Lower leg skin (tissue), 4 donors: Measurements from ENCODE around the gene FOXR1. TPM values are rescaled to one million over a fixed set of nuclear protein-coding genes. Genes with fewer than 3 reads are reported as not detected.
"Not testable (repeated sequence)": the region's sequence is repeated elsewhere in the genome, so short reads cannot be mapped to it uniquely, and the experiment has no call there.

Experiments
- DNase-seq, 2 donors: peaks; one replicate each; pipeline ENCODE4 v3.0.0-alpha.2; 2019; ENCODE audit warnings: low spot score in 2 of 2
- H3K4me3 ChIP-seq: fragments of 200-600 bp; sonication (generic); 2 replicates; pipeline ENCODE4 v1.5.1; 2017; ENCODE audit warnings: mild to moderate bottlenecking, low read depth; ENCODE audit not compliant: poor library complexity, severe bottlenecking
- POLR2A ChIP-seq, 2 donors: fragments of 450-650 bp; IDR thresholded peaks; one replicate each; pipeline ENCODE4 v1.6.1; 2016 to 2017; ENCODE audit warnings: antibody characterized with exemption in 2 of 2, mild to moderate bottlenecking in 1 of 2, moderate library complexity in 1 of 2
- WGBS, 2 donors: methylation state at CpG; one replicate each; pipeline ENCODE4 v1.1.5; 2018; 5-methylcytosine and 5-hydroxymethylcytosine counted together
- intact Hi-C: fragments of 100-400 bp; cut with DNase I; formaldehyde crosslinking; loops from one replicate; pipeline ENCODE4 v1.15.0; 2023; ENCODE audit warnings: low total_unique reads
- total RNA-seq, 4 donors: library from RNA; depleted of rRNA; stranded (reverse); fragments of >200 nt; gene quantifications; one replicate each; pipeline ENCODE4 v1.1.0, GENCODE V29; 2016
- TF ChIP-seq, protein P1 (sequence below), 3 donors: fragments of 450-650 bp; IDR thresholded peaks; one replicate each; pipeline ENCODE4 v1.5.1; 2016; ENCODE audit warnings: antibody characterized with exemption in 3 of 3, mild to moderate bottlenecking in 3 of 3, moderate library complexity in 2 of 3

The FOXR1 gene
- total RNA-seq, 4 donors from 2014 or later, result not detected

DNA sequence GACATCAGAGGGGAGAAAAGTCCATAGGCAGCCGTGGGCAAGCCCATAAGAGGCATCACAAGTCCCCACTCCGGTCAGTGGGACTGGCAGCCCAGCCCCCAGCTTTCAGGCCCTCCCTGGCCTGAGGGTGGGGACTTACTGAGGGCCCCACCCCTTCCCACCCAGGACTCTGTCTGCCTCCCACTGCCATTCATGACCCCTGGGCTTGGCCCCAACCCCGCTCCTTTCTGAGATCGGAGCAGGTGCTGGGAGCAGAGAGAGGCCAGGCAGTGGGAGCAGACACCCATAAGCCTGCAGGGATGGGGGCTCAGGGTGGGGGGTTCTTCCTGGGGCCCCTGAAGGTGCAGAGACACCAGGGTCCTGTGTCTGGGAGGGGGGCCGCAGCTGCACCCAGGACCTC, 10.4 kb upstream of the FOXR1 start:
- intact Hi-C loops, result loop anchor here (5.0 kb wide), 1 partner anchor 361 kb away; no protein-coding TSS in a partner anchor
- no peak for TF ChIP-seq POLR2A (IDR thresholded peaks at IDR 0.05)
- TF ChIP-seq, protein P1, sequence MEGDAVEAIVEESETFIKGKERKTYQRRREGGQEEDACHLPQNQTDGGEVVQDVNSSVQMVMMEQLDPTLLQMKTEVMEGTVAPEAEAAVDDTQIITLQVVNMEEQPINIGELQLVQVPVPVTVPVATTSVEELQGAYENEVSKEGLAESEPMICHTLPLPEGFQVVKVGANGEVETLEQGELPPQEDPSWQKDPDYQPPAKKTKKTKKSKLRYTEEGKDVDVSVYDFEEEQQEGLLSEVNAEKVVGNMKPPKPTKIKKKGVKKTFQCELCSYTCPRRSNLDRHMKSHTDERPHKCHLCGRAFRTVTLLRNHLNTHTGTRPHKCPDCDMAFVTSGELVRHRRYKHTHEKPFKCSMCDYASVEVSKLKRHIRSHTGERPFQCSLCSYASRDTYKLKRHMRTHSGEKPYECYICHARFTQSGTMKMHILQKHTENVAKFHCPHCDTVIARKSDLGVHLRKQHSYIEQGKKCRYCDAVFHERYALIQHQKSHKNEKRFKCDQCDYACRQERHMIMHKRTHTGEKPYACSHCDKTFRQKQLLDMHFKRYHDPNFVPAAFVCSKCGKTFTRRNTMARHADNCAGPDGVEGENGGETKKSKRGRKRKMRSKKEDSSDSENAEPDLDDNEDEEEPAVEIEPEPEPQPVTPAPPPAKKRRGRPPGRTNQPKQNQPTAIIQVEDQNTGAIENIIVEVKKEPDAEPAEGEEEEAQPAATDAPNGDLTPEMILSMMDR (IDR thresholded peaks at IDR 0.05), result no peak
- 63 to 84% methylated on average over 3 to 5 of the region's 5 CpGs for WGBS, 2 donors
- no peak overlapping the region for H3K4me3 ChIP-seq
- no peak for DNase-seq

DNA sequence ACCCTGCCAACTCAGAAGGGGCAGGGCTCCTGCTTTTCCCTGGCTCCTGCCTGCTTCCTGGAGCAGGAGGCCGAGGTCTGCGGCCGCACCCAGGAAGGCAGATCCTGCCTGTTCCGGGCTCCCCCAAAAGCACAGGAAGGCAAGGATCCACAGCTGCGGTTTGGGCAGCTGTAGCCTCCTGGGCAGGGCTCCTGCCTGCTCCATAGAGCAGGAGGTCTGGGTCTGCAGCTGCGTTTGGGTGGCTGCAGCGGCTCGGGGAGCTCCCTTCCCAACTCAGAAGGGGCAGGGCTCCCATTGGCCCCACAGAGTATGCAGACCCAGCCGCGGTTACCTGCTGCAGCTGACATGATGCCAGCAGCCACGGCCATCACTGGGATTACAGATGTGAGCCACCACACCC, 10.0 kb upstream of the FOXR1 start:
- no peak for TF ChIP-seq POLR2A (IDR thresholded peaks at IDR 0.05)
- TF ChIP-seq, protein P1 (IDR thresholded peaks at IDR 0.05), result no peak
- no peak overlapping the region for H3K4me3 ChIP-seq
- DNase-seq, result no peak
- intact Hi-C loops, result loop anchor here (5.0 kb wide), 1 partner anchor 361 kb away; no protein-coding TSS in a partner anchor
- 41 to 49% methylated on average over 6 of the region's 11 CpGs for WGBS, 2 donors

DNA sequence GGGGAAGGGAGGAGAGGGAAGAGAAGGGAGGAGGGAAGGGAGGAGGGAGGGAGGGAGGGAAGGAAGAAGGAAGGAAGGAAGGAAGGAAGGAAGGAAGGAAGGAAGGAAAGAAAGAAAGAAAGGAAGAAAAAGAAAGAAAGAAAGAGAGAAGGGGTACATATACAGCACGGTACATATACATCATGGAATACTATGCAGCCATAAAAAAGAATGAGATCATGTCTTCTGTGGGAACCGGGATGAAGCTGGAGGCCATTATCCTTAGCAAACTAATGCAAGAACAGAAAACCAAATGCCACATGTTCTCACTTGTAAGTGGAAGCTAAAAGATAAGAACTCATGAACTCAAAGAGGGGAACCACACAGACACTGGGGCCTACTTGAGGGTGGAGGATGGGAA, 2.1 kb upstream of the FOXR1 start:
- DNase-seq, H3K4me3 ChIP-seq, intact Hi-C loops: not testable (repeated sequence)
- 92 to 96% methylated on average over 2 of the region's 2 CpGs for WGBS, 2 donors

DNA sequence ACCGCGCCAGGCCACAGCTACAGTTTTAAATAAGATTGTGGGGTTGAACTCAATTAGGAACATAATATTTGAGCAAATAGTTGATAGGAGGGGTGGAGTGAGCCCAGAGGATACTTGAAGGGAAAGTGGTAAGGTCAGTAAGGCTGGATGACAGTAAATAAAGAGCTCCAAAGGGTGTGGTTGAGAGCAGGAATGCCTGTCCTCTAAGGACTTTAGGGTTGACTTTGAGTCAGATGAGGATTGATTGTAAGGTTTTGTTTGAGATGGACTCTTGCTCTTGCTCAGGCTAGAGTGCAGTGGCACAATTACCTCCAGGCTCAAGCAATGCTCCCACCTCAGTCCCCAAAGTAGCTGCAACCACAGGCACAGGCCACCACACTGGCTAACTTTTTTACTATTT, 2.4 kb downstream of the FOXR1 start:
- H3K4me3 ChIP-seq, result no peak overlapping the region
- intact Hi-C loops, result no loop called here
- TF ChIP-seq, protein P1 (IDR thresholded peaks at IDR 0.05), result no peak
- TF ChIP-seq POLR2A (IDR thresholded peaks at IDR 0.05), result no peak
- WGBS, 2 donors, result 95 to 100% methylated on average over 2 of the region's 2 CpGs
- DNase-seq, result no peak

DNA sequence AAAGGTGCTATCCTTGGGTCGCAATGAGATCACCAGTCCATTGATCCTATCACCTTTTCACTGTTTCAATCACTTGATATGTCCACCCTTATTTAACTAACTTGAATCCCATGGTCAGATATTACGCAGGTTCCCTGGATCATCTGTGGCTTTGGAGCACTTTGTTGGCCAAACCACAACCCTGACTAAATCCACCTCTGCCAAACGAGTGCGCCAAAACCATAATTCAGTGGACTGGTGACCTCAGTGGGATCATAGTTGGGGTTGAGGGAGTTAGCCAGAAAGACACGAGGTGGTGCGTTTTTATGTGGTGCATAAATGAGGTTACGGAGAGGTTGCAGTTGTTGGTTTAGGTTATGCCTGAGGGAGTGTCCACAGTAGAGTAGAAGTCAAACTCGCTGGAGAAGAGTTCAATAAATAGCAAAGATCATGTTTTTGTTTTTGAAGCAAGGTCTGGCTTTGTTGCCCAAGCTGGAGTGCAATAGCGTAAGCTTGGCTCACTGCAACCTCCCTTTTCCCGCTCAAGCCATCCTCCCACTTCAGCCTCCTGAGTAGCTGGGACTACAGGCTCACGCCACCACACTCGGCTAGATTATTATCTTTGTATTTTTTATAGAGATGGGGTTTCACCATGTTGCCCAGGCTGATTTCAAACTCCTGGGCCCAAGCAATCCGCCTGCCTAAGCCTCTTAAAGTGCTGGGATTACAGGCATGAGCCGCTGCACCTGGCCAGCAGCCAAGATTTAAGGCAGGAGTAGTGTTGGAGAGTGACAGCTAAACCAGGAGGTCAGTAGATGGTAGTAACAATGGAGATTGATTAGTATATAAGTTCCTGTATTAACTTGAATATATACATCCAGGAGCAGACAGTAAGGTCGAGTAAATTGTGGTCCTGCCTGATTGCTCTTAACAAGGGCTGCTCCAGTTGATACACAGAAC, 4.5 kb downstream of the FOXR1 start:
- DNase-seq, result no peak
- TF ChIP-seq, protein P1 (IDR thresholded peaks at IDR 0.05), result no peak
- no peak for TF ChIP-seq POLR2A (IDR thresholded peaks at IDR 0.05)
- intact Hi-C loops, result no loop called here
- WGBS, 2 donors, result 76 to 82% methylated on average over 15 of the region's 15 CpGs
- H3K4me3 ChIP-seq, result no peak overlapping the region

DNA sequence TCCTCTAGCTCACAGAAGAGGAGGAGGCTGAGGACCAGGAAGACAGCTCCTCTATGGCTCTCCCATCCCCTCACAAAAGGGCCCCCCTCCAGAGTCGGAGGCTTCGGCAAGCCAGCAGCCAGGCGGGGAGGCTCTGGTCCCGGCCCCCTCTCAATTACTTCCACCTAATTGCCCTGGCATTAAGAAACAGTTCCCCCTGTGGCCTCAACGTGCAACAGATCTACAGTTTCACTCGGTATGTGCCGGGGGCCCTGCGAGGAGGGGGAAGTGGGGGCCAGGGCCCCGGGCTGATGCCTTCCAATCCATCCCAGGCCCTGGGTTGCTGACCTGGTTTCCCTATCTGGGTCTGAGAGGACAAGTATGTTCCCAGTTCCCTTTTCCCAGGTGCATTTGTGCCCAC, 7.9 kb downstream of the FOXR1 start:
- WGBS, 2 donors, result 53 to 58% methylated on average over 9 of the region's 9 CpGs
- no peak for DNase-seq
- TF ChIP-seq, protein P1 (IDR thresholded peaks at IDR 0.05), result no peak
- no peak for TF ChIP-seq POLR2A (IDR thresholded peaks at IDR 0.05)
- intact Hi-C loops, result no loop called here
- H3K4me3 ChIP-seq, result no peak overlapping the region
